Measurements from ENCODE around the gene ABCA1.

DNA sequence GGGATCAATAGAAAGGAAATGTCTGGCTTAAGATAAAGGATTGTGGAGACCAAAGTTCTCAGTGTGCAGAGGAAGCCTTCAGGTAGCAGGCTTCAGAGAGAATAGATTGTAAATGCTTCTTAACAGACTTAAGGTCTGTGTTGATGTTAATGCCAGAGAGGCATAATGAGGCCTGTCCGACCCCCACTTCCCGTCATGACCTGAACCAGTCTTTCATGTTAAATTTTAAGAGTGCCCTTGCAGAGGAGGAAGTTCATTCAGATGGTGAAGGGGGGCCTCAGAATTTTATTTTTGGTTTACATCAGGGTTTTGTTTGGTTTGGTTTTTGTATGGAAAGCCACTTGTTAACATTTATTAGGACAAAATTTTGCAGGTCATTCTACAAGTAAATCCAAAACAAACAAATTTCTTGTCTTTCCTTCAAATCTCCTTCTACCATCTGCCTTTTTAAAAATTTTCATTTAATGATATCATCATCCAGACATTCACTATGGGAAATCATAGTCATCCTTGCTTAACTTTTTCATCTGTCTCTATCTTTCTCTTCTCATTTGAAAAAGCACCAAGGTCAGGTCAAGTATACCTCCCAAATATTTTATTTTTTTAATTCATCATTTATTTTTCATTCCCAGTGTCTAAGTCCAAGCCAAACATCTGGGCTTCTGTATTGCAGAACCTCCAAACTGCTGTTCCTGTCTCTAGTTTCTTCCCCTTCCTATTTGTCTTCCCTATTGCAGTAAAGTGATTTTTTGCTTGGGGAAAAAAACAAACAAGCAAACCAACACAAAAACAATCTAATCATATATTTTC, 6.9 kb upstream of the ABCA1 start:
- TF ChIP-seq POLR2A (IDR thresholded peaks at IDR 0.05; ENCODE audit: low read depth, low read length) (no peak), ATF2 (IDR thresholded peaks at IDR 0.05; ENCODE audit: low read length) (no peak), EP300 (IDR thresholded peaks at IDR 0.05; ENCODE audit: borderline replicate concordance in 1 of 2, control insufficient read depth in 1 of 2, low read depth in 2 of 2, low read length in 2 of 2) (no peak), ATF7 (IDR thresholded peaks at IDR 0.05; ENCODE audit: low read depth) (no peak), CTCF (IDR thresholded peaks at IDR 0.05 in 2 of 3, conservative IDR thresholded peaks at IDR 0.05 in 1 of 3; ENCODE audit: control insufficient read depth in 2 of 3, extremely low read depth in 1 of 3, insufficient read depth in 1 of 3, low read depth in 3 of 3, low read length in 3 of 3) (no peak), YY1 (IDR thresholded peaks at IDR 0.05; ENCODE audit: low read depth, low read length) (no peak)
